HFFc6 (cell line): ENCODE measurements around the gene RAB21. TPM values are rescaled to one million over a fixed set of nuclear protein-coding genes. Genes with fewer than 3 reads are reported as not detected.

Experiments
- DNase-seq: peaks from one replicate; pipeline ENCODE4 v3.0.0-alpha.2; 2018
- H3K27ac Mint-ChIP-seq: 2 replicates; pipeline ENCODE4 v1.8.0; 2020; ENCODE audit warnings: mild to moderate bottlenecking, mixed read lengths
- H3K27me3 Mint-ChIP-seq: 2 replicates; pipeline ENCODE4 v1.8.0; 2021; ENCODE audit warnings: mild to moderate bottlenecking, moderate library complexity, mixed read lengths; ENCODE audit not compliant: insufficient read depth
- H3K36me3 Mint-ChIP-seq: 2 replicates; pipeline ENCODE4 v1.8.0; 2021; ENCODE audit warnings: low read depth, mixed read lengths
- H3K4me1 Mint-ChIP-seq: 2 replicates; pipeline ENCODE4 v1.8.0; 2020; ENCODE audit warnings: low read depth, mixed read lengths
- H3K4me3 Mint-ChIP-seq: 2 replicates; pipeline ENCODE4 v1.8.0; 2020; ENCODE audit warnings: mild to moderate bottlenecking, moderate library complexity, mixed read lengths
- H3K9me3 Mint-ChIP-seq: 2 replicates; pipeline ENCODE4 v1.8.0; 2020; ENCODE audit warnings: mild to moderate bottlenecking, mixed read lengths
- CTCF ChIP-seq: fragments of 200-600 bp; sonication (generic); IDR thresholded peaks from 2 replicates; pipeline ENCODE4 v1.5.0; 2021; ENCODE audit warnings: antibody characterized with exemption, mild to moderate bottlenecking
- total RNA-seq, 6 experiments: library from RNA; stranded (reverse); fragmentation: NEBNext Ultra II Directional; extraction: Animal tissue kit (Norgen Biotek cat#: 25700); gene quantifications; 2 replicates in 1 of 6; 3 replicates in 5 of 6; pipeline ENCODE4 v1.2.3, GENCODE V29; 2021

The RAB21 gene
- total RNA-seq, 6 experiments from 2014 or later = 79.3 to 93.5 (median 86.6) TPM

- H3K4me3 Mint-ChIP-seq = no peak overlapping the region
- peaks cover 8% of the 10 kb centered on the region for H3K27me3 Mint-ChIP-seq
- no peak overlapping the region for H3K27ac Mint-ChIP-seq
- TF ChIP-seq CTCF = no peak
- H3K4me1 Mint-ChIP-seq = no peaks in the 10 kb centered on the region
- H3K9me3 Mint-ChIP-seq = no peaks in the 10 kb centered on the region
- no peak for DNase-seq
- no peaks in the 10 kb centered on the region for H3K36me3 Mint-ChIP-seq
Observed at GRCh38 chr12:71828813-71829212, 74.2 kb downstream of the RAB21 start.

GRCh38 chr12:71837356-71837755 is 82.7 kb downstream of the RAB21 start:
- no peak overlapping the region for H3K27ac Mint-ChIP-seq

GRCh38 chr12:71838231-71838630 is 83.6 kb downstream of the RAB21 start:
- no peak for TF ChIP-seq CTCF
- no peak overlapping the region for H3K27ac Mint-ChIP-seq
- H3K4me1 Mint-ChIP-seq = peaks cover 29% of the 10 kb centered on the region
- H3K9me3 Mint-ChIP-seq = no peaks in the 10 kb centered on the region
- no peak overlapping the region for H3K4me3 Mint-ChIP-seq
- DNase-seq = no peak
- H3K27me3 Mint-ChIP-seq = peaks cover 4% of the 10 kb centered on the region
- H3K36me3 Mint-ChIP-seq = no peaks in the 10 kb centered on the region

More at GRCh38 chr12:71837356-71837755, 82.7 kb downstream of the RAB21 start:
- DNase-seq = no peak
- H3K4me3 Mint-ChIP-seq = no peak overlapping the region
- H3K9me3 Mint-ChIP-seq = no peaks in the 10 kb centered on the region
- no peak for TF ChIP-seq CTCF
- H3K27me3 Mint-ChIP-seq = peaks cover 6% of the 10 kb centered on the region
- no peaks in the 10 kb centered on the region for H3K36me3 Mint-ChIP-seq
- peaks cover 28% of the 10 kb centered on the region for H3K4me1 Mint-ChIP-seq

- H3K4me3 Mint-ChIP-seq = peak overlapping the region; percentile 99
- H3K27me3 Mint-ChIP-seq = peaks cover 4% of the 10 kb centered on the region
- peaks cover 29% of the 10 kb centered on the region for H3K4me1 Mint-ChIP-seq
- no peak for TF ChIP-seq CTCF
- peak overlapping the region; percentile 99 for H3K27ac Mint-ChIP-seq
- H3K36me3 Mint-ChIP-seq = no peaks in the 10 kb centered on the region
- no peaks in the 10 kb centered on the region for H3K9me3 Mint-ChIP-seq
- DNase-seq = no peak
Observed at GRCh38 chr12:71838676-71839075, 84.0 kb downstream of the RAB21 start.

GRCh38 chr12:71840231-71840847 is 85.7 kb downstream of the RAB21 start:
- Mint-ChIP-seq H3K27ac (peak overlapping the region; percentile 99), H3K4me3 (peak overlapping the region; percentile 99), H3K4me1 (peaks cover 29% of the 10 kb centered on the region), H3K27me3 (peaks cover 3% of the 10 kb centered on the region; the same call in 1 of the 2 replicates), H3K9me3 (no peaks in the 10 kb centered on the region), H3K36me3 (no peaks in the 10 kb centered on the region)
- no peak for TF ChIP-seq CTCF
- DNase-seq = peak; percentile 71
